22Rv1 (cell line): ENCODE measurements around the gene GALR3.

Experiments
- CTCF ChIP-seq: fragments of 450-650 bp; IDR thresholded peaks from 2 replicates; pipeline ENCODE4 v1.5.1; 2017; ENCODE audit warnings: mild to moderate bottlenecking
- ZFX ChIP-seq: fragments of 450-650 bp; IDR thresholded peaks from 2 replicates; pipeline ENCODE4 v1.6.1; 2017; ENCODE audit warnings: antibody characterized with exemption, borderline replicate concordance

GRCh38 chr22:37782340-37783168, 40.6 kb upstream of the GALR3 start:
- TF ChIP-seq CTCF = no peak
- no peak for TF ChIP-seq ZFX
